ENCODE results near the gene P2RY2.

DNA sequence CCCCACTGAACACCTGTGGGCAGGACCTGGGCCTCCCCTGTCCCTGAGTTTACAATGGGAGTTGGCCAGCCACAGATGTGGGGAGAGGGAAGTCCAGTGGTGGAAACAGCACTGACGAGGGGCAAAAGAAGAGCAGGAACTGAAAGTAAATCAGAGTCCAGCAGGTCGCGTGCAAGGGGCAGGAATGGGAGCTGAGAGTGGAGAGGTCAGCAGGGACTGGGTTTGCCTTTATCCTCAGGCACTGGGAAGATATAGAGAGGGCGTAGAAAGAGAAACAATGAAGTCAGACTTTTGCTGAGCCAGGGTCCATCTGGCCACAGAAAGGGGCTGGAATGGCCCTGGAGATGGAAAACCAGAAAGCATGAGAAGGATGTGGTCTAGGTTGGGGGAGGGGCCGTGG, 62.5 kb downstream of the P2RY2 start:
- TF ChIP-seq, protein P1, sequence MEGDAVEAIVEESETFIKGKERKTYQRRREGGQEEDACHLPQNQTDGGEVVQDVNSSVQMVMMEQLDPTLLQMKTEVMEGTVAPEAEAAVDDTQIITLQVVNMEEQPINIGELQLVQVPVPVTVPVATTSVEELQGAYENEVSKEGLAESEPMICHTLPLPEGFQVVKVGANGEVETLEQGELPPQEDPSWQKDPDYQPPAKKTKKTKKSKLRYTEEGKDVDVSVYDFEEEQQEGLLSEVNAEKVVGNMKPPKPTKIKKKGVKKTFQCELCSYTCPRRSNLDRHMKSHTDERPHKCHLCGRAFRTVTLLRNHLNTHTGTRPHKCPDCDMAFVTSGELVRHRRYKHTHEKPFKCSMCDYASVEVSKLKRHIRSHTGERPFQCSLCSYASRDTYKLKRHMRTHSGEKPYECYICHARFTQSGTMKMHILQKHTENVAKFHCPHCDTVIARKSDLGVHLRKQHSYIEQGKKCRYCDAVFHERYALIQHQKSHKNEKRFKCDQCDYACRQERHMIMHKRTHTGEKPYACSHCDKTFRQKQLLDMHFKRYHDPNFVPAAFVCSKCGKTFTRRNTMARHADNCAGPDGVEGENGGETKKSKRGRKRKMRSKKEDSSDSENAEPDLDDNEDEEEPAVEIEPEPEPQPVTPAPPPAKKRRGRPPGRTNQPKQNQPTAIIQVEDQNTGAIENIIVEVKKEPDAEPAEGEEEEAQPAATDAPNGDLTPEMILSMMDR (IDR thresholded peaks at IDR 0.05; ENCODE audit: insufficient read depth, low read length, poor library complexity, severe bottlenecking): no peak
- TF ChIP-seq EZH2phosphoT487 (conservative IDR thresholded peaks at IDR 0.05; ENCODE audit: low read length): no peak

All from SU-DHL-6 (cell line).